Activated CD8-positive, alpha-beta T cell treated with anti-CD3 and anti-CD28 coated beads for 36 hours (primary cell): ENCODE data around the gene LRWD1. TPM values are rescaled to one million over a fixed set of nuclear protein-coding genes. Genes with fewer than 3 reads are reported as not detected.
"Not testable (repeated sequence)": the region's sequence is repeated elsewhere in the genome, so short reads cannot be mapped to it uniquely, and the experiment has no call there.

ENCODE experiments used
- ATAC-seq: fragments of 200-7000 bp; cut with Tn5 transposase; one replicate; pipeline ENCODE4 v1.10.0; 2021; ENCODE audit warnings: mild to moderate bottlenecking, moderate library complexity
- CTCF ChIA-PET: fragments of 350-600 bp; sonication (Branson Sonifier 250); formaldehyde crosslinking; loops from one replicate; lab custom pipeline; 2021; ENCODE audit warnings: antibody characterized with exemption; lab: Charles Lee
- POLR2A ChIA-PET: fragments of 350-600 bp; sonication (Branson Sonifier 250); formaldehyde crosslinking; loops from one replicate; lab custom pipeline; 2021; ENCODE audit warnings: antibody characterized with exemption; lab: Charles Lee
- DNase-seq: peaks from one replicate; pipeline ENCODE4 v3.0.0-alpha.2; 2020
- H3K27ac Mint-ChIP-seq: one replicate; pipeline ENCODE4 v1.8.0; 2021; ENCODE audit warnings: mild to moderate bottlenecking, mixed read lengths
- H3K27me3 Mint-ChIP-seq: one replicate; pipeline ENCODE4 v1.8.0; 2021; ENCODE audit warnings: mixed read lengths
- H3K36me3 Mint-ChIP-seq: one replicate; pipeline ENCODE4 v1.8.0; 2021; ENCODE audit warnings: low read depth, mixed read lengths
- H3K4me1 Mint-ChIP-seq: one replicate; pipeline ENCODE4 v1.8.0; 2021; ENCODE audit warnings: low read depth, mixed read lengths
- H3K4me3 Mint-ChIP-seq: one replicate; pipeline ENCODE4 v1.8.0; 2021; ENCODE audit warnings: mild to moderate bottlenecking, moderate library complexity, mixed read lengths
- H3K9me3 Mint-ChIP-seq: one replicate; pipeline ENCODE4 v1.8.0; 2021; ENCODE audit warnings: mixed read lengths
- CTCF ChIP-seq: fragments of 200-600 bp; IDR thresholded peaks from one replicate; pipeline ENCODE4 v1.8.0; 2022; ENCODE audit warnings: antibody characterized with exemption, mild to moderate bottlenecking
- intact Hi-C: fragments of 100-400 bp; cut with micrococcal nuclease; formaldehyde crosslinking; loops from one replicate; pipeline ENCODE4 v1.10.0; 2022
- total RNA-seq, 2 experiments: library from RNA; stranded (reverse); gene quantifications; one replicate each; pipeline ENCODE4 v1.2.3, GENCODE V29; 2021

Gene LRWD1
- total RNA-seq, 2 experiments from 2014 or later: 12.3 to 12.7 TPM

GRCh38 chr7:102479982-102480637 is 15.3 kb downstream of the LRWD1 start:
- H3K9me3 Mint-ChIP-seq, POLR2A ChIA-PET, CTCF ChIA-PET, ATAC-seq, H3K4me3 Mint-ChIP-seq, H3K27ac Mint-ChIP-seq, H3K36me3 Mint-ChIP-seq, H3K27me3 Mint-ChIP-seq, intact Hi-C loops, H3K4me1 Mint-ChIP-seq: not testable (repeated sequence)
- peak; percentile 28 for TF ChIP-seq CTCF
- peak; percentile 56 for DNase-seq

DNA sequence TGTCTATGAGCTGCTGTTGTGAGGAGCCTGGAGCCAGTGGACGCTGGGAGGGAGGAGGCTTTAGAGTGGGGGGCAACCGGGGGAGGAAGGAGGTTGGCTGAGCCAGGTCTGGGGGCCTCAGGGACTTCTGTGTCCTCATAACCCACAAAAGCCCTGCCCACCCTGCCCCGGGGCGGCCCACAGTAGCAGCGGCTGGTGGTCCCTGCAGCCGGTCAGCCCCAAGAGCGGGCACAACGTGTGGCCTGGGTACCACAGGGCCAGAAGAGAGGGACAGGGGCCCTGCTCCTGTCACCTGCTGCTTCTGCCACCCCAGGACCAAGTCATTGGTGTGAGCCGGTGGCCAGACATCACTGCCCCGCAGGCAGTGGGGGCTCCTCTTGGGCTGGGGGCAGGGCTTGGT is 17.2 kb downstream of the LRWD1 start:
- H3K4me3 Mint-ChIP-seq, CTCF ChIA-PET, H3K27me3 Mint-ChIP-seq, H3K9me3 Mint-ChIP-seq, POLR2A ChIA-PET, intact Hi-C loops, H3K27ac Mint-ChIP-seq, DNase-seq, H3K36me3 Mint-ChIP-seq, ATAC-seq, H3K4me1 Mint-ChIP-seq: not testable (repeated sequence)

DNA sequence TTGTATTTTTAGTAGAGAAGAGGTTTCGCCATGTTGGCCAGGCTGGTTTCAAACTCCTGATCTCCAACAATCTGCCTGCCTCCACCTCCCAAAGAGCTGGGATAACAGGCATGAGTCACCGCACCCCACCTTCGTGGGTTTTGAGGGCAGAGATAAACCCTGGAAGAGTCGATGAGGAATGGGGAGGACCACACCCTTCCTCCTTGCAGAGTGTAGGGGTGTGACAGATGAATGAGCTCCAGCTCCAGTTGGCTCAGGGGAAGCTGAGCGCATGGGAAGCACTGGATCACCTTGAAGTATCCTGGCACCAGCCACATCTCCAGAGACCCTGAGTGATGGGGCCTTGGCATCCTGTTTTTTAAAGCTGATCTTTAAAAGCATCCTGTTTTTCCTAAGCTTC is 19.5 kb downstream of the LRWD1 start:
- DNase-seq, H3K36me3 Mint-ChIP-seq, H3K27ac Mint-ChIP-seq, POLR2A ChIA-PET, H3K9me3 Mint-ChIP-seq, CTCF ChIA-PET, H3K4me3 Mint-ChIP-seq, intact Hi-C loops, H3K4me1 Mint-ChIP-seq, H3K27me3 Mint-ChIP-seq, ATAC-seq: not testable (repeated sequence)

DNA sequence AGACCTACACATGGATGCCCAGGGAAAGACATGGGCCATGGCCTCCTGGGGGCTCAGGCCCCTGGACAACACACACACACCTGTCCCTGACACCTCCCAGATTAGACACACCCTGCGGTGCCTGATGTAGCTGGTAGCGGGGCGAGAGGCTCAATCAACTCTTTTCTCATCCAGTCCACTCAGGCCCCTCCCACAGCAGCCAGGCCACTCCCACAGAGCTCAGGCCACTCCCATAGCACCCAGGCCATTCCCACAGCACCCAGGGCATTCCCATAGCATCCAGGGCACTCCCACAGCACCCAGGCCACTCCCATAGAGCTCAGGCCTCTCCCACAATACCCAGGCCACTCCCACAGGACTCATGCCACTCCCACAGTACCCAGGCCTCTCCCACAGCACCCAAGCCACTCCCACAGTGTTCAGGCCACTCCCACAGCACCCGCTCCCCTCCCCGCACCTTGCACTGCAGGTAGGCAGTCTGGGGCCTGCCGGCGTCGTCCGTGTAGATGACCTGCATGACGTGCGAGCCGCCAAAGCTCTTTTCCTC is 25.8 kb downstream of the LRWD1 start:
- CTCF ChIA-PET, H3K4me3 Mint-ChIP-seq, H3K9me3 Mint-ChIP-seq, H3K27me3 Mint-ChIP-seq, POLR2A ChIA-PET, intact Hi-C loops, H3K36me3 Mint-ChIP-seq, H3K4me1 Mint-ChIP-seq, H3K27ac Mint-ChIP-seq: not testable (repeated sequence)
- DNase-seq: peak; percentile 91
- peak; percentile 70 for ATAC-seq

- H3K27ac Mint-ChIP-seq, intact Hi-C loops, CTCF ChIA-PET, POLR2A ChIA-PET, H3K36me3 Mint-ChIP-seq, H3K27me3 Mint-ChIP-seq, DNase-seq, H3K4me1 Mint-ChIP-seq, H3K4me3 Mint-ChIP-seq, H3K9me3 Mint-ChIP-seq: not testable (repeated sequence)
- peak; percentile 58 for ATAC-seq
These were observed 28.6 kb downstream of the LRWD1 start for GRCh38 chr7:102493220-102493935.

DNA sequence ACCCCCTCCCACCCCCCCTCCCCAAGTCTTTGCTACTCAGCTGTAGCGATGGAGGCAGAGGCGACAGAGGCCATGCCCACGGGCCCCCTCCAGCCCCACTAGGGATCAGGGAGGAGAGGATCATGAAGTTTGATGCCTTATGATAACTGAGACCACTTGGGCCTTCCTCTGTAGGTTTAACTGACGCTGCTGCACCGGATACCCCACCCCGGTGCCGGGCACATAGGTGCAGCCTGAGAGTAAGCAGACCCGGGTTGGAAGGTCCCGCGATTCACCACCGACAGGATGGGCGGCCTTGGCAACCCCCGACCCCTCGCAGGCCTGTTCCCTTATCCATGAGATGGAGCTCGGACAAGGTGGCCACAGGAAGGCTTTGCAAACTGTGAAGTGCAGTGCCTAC is 29.2 kb downstream of the LRWD1 start:
- CTCF ChIA-PET, POLR2A ChIA-PET, H3K36me3 Mint-ChIP-seq, H3K27me3 Mint-ChIP-seq, H3K9me3 Mint-ChIP-seq, intact Hi-C loops, H3K4me1 Mint-ChIP-seq, H3K27ac Mint-ChIP-seq, H3K4me3 Mint-ChIP-seq: not testable (repeated sequence)
- DNase-seq (peak; percentile 69), ATAC-seq (peak; percentile 19)

GRCh38 chr7:102494473-102495149 is 29.8 kb downstream of the LRWD1 start:
- H3K9me3 Mint-ChIP-seq, CTCF ChIA-PET, DNase-seq, POLR2A ChIA-PET, H3K4me3 Mint-ChIP-seq, H3K27me3 Mint-ChIP-seq, H3K27ac Mint-ChIP-seq, intact Hi-C loops, H3K4me1 Mint-ChIP-seq, H3K36me3 Mint-ChIP-seq: not testable (repeated sequence)
- peak; percentile 74 for ATAC-seq

GRCh38 chr7:102496861-102497260 is 32.1 kb downstream of the LRWD1 start:
- DNase-seq, H3K4me1 Mint-ChIP-seq, H3K27ac Mint-ChIP-seq, POLR2A ChIA-PET, H3K36me3 Mint-ChIP-seq, H3K9me3 Mint-ChIP-seq, CTCF ChIA-PET, intact Hi-C loops, H3K27me3 Mint-ChIP-seq, ATAC-seq, H3K4me3 Mint-ChIP-seq: not testable (repeated sequence)

- intact Hi-C loops, H3K27me3 Mint-ChIP-seq, H3K27ac Mint-ChIP-seq, CTCF ChIA-PET, H3K4me1 Mint-ChIP-seq, H3K36me3 Mint-ChIP-seq, ATAC-seq, H3K9me3 Mint-ChIP-seq, POLR2A ChIA-PET, H3K4me3 Mint-ChIP-seq, DNase-seq: not testable (repeated sequence)
These were observed 32.5 kb downstream of the LRWD1 start for GRCh38 chr7:102497308-102497707.

DNA sequence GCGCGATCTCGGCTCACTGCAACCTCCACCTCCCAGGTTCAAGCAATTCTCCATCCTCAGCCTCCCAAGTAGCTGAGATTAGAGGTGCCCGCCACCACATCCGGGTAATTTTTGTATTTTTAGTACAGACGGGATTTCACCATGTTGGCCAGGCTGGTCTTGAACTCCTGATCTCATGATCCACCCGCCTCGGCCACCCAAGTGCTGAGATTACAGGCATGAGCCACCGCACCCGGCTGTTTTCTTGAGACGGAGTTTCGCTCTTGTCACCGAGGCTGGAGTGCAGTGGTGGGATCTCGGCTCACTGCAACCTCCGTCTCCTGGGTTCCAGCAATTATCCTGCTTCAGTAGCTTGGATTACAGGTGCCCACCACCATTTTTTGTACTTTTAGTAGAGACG is 33.5 kb downstream of the LRWD1 start:
- H3K27me3 Mint-ChIP-seq, DNase-seq, H3K36me3 Mint-ChIP-seq, H3K4me3 Mint-ChIP-seq, CTCF ChIA-PET, ATAC-seq, H3K9me3 Mint-ChIP-seq, intact Hi-C loops, H3K27ac Mint-ChIP-seq, H3K4me1 Mint-ChIP-seq, POLR2A ChIA-PET: not testable (repeated sequence)

- intact Hi-C loops, H3K27me3 Mint-ChIP-seq, ATAC-seq, H3K36me3 Mint-ChIP-seq, POLR2A ChIA-PET, H3K4me3 Mint-ChIP-seq, H3K9me3 Mint-ChIP-seq, CTCF ChIA-PET, H3K4me1 Mint-ChIP-seq, DNase-seq, H3K27ac Mint-ChIP-seq: not testable (repeated sequence)
These were observed 38.4 kb downstream of the LRWD1 start for GRCh38 chr7:102503141-102503540.
